Endothelial cell (in vitro differentiated cells): Measurements from ENCODE around the gene CRB2. TPM values are rescaled to one million over a fixed set of nuclear protein-coding genes. Genes with fewer than 3 reads are reported as not detected.
A peak's percentile ranks its signal among the peaks of the same experiment; 100 is the strongest.

Experiments
- DNase-seq: peaks from one replicate; pipeline ENCODE4 v3.0.0; 2021; ENCODE audit warnings: low spot score
- H3K27ac Mint-ChIP-seq: one replicate; pipeline ENCODE4 v1.8.0; 2021; ENCODE audit warnings: mixed read lengths, inconsistent platforms; ENCODE audit not compliant: unreplicated experiment
- H3K27me3 Mint-ChIP-seq: one replicate; pipeline ENCODE4 v1.8.0; 2021; ENCODE audit warnings: mild to moderate bottlenecking, moderate library complexity, mixed read lengths, inconsistent platforms; ENCODE audit not compliant: unreplicated experiment
- H3K36me3 Mint-ChIP-seq: one replicate; pipeline ENCODE4 v1.8.0; 2021; ENCODE audit warnings: mild to moderate bottlenecking, low read depth, mixed read lengths, inconsistent platforms; ENCODE audit not compliant: unreplicated experiment
- H3K4me1 Mint-ChIP-seq: one replicate; pipeline ENCODE4 v1.8.0; 2021; ENCODE audit warnings: mild to moderate bottlenecking, mixed read lengths, inconsistent platforms; ENCODE audit not compliant: unreplicated experiment
- H3K4me3 Mint-ChIP-seq: one replicate; pipeline ENCODE4 v1.8.0; 2021; ENCODE audit warnings: mild to moderate bottlenecking, mixed read lengths, inconsistent platforms; ENCODE audit not compliant: unreplicated experiment
- H3K9me3 Mint-ChIP-seq: one replicate; pipeline ENCODE4 v1.8.0; 2021; ENCODE audit warnings: mixed read lengths, inconsistent platforms; ENCODE audit not compliant: unreplicated experiment
- CTCF ChIP-seq: fragments of 200-600 bp; sonication (generic); IDR thresholded peaks from one replicate; pipeline ENCODE4 v1.5.0; 2021; ENCODE audit warnings: antibody characterized with exemption; ENCODE audit not compliant: unreplicated experiment
- total RNA-seq: library from RNA; stranded (reverse); fragmentation: NEBNext Ultra II Directional; extraction: Animal tissue kit (Norgen Biotek cat#: 25700); gene quantifications from one replicate; pipeline ENCODE4 v1.2.1, GENCODE V29; 2021; ENCODE audit not compliant: unreplicated experiment

Gene CRB2
- total RNA-seq, 1 donor from 2014 or later: 0.18 TPM

- no peak overlapping the region for H3K4me3 Mint-ChIP-seq
- no peaks in the 10 kb centered on the region for H3K4me1 Mint-ChIP-seq
- H3K27ac Mint-ChIP-seq: no peak overlapping the region
- H3K36me3 Mint-ChIP-seq: no peaks in the 10 kb centered on the region
- H3K9me3 Mint-ChIP-seq: no peaks in the 10 kb centered on the region
- H3K27me3 Mint-ChIP-seq: peaks cover 5% of the 10 kb centered on the region
- TF ChIP-seq CTCF: no peak
- DNase-seq: no peak
These were observed 25.1 kb downstream of the CRB2 start for GRCh38 chr9:123380852-123381705.

- H3K9me3 Mint-ChIP-seq: no peaks in the 10 kb centered on the region
- no peak overlapping the region for H3K4me3 Mint-ChIP-seq
- no peak overlapping the region for H3K27ac Mint-ChIP-seq
- H3K27me3 Mint-ChIP-seq: peaks cover 2% of the 10 kb centered on the region
- no peaks in the 10 kb centered on the region for H3K36me3 Mint-ChIP-seq
- no peak for DNase-seq
- no peaks in the 10 kb centered on the region for H3K4me1 Mint-ChIP-seq
- TF ChIP-seq CTCF: no peak
These were observed 26.9 kb downstream of the CRB2 start for GRCh38 chr9:123382653-123383511.

GRCh38 chr9:123383512-123384170 lies 27.6 kb downstream of the CRB2 start:
- no peak for DNase-seq
- Mint-ChIP-seq H3K27me3 (peaks cover 2% of the 10 kb centered on the region), H3K4me1 (no peaks in the 10 kb centered on the region), H3K4me3 (no peak overlapping the region), H3K36me3 (no peaks in the 10 kb centered on the region), H3K9me3 (no peaks in the 10 kb centered on the region), H3K27ac (no peak overlapping the region)
- TF ChIP-seq CTCF: no peak

GRCh38 chr9:123387686-123388085 lies 31.7 kb downstream of the CRB2 start:
- H3K9me3 Mint-ChIP-seq: no peaks in the 10 kb centered on the region
- no peak overlapping the region for H3K4me3 Mint-ChIP-seq
- TF ChIP-seq CTCF: no peak
- H3K36me3 Mint-ChIP-seq: peaks cover 8% of the 10 kb centered on the region
- no peak for DNase-seq
- peak overlapping the region; percentile 50 for H3K27ac Mint-ChIP-seq
- H3K27me3 Mint-ChIP-seq: peaks cover 3% of the 10 kb centered on the region
- no peaks in the 10 kb centered on the region for H3K4me1 Mint-ChIP-seq
